Measurements from ENCODE around the gene CLEC11A. TPM values are rescaled to one million over a fixed set of nuclear protein-coding genes. Genes with fewer than 3 reads are reported as not detected.

Gene CLEC11A
- polyA plus RNA-seq, 1 experiment: 136 TPM

DNA sequence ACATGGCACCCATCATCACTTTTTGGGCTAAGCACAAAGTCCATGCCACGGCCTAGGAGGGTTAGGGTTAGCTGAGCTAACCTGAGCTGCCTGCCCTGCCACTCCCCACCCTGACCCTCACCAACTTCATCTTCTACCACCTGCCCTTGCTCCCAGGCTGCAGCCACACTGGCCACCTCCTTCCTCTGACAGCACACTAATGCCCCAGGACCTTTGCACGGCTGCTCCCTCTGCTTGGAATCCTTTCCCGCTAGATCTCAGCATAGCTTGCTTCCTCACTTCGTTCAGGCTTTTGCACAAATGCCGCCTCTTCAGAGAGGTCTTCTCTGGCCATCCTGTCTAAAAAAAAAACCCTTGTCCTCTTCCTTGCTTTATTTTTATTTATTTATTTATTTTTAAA lies 16.8 kb upstream of the CLEC11A start:
- ChIA-PET POLR2A (no interaction called here), CTCF (interaction anchor here (0.7 to 2.2 kb wide), 8 partner anchors 8 to 169 kb away, joined by 3 to 15 read pairs (median 5); partner anchors contain the start of gene CLEC11A)
- TF ChIP-seq, protein P1, sequence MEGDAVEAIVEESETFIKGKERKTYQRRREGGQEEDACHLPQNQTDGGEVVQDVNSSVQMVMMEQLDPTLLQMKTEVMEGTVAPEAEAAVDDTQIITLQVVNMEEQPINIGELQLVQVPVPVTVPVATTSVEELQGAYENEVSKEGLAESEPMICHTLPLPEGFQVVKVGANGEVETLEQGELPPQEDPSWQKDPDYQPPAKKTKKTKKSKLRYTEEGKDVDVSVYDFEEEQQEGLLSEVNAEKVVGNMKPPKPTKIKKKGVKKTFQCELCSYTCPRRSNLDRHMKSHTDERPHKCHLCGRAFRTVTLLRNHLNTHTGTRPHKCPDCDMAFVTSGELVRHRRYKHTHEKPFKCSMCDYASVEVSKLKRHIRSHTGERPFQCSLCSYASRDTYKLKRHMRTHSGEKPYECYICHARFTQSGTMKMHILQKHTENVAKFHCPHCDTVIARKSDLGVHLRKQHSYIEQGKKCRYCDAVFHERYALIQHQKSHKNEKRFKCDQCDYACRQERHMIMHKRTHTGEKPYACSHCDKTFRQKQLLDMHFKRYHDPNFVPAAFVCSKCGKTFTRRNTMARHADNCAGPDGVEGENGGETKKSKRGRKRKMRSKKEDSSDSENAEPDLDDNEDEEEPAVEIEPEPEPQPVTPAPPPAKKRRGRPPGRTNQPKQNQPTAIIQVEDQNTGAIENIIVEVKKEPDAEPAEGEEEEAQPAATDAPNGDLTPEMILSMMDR (IDR thresholded peaks at IDR 0.05; ENCODE audit: insufficient read depth, low read depth, low read length): no peak
- no peak for DNase-seq (ENCODE audit: low read depth)
- H3K27me3 ChIP-seq (ENCODE audit: control insufficient read depth, insufficient read depth, low read length): no peaks in the 10 kb centered on the region
- H3K36me3 ChIP-seq (ENCODE audit: control insufficient read depth, insufficient read depth, low read length): no peaks in the 10 kb centered on the region
- no peak overlapping the region for H3K4me3 ChIP-seq (ENCODE audit: low read depth, low read length)

DNA sequence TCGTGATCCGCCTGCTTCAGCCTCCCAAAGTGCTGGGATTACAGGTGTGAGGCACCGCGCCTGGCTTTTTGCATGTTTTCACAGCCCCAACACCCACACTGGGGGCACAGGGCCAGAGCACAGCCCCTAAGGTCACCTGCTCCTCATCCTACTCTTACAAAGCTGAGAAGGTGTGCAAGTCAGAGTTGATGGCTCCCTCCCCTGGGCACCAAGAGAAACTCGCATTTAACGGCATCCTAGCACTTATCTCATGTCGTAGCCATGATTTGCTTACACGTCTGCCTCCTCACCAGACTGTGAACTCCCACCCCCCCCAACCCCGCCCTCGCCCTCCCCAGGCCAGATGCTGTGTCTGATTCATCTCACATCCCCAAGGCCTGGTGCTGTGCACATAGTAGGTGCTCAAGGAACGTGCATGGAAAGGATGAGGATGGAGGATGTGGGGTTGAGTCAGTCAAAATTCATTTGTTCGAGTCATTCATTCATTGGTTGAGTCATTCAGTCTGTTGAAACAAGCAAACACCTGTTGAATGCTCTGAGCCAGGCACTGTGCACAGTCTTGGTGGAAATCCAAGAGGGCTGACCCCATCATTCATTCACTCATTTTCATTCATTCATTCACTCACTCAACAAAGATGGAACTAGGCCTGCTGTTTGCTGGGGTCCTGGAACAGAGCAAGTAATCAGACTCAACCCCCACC lies 14.8 kb upstream of the CLEC11A start:
- no peak for DNase-seq (ENCODE audit: low read depth)
- 0 out of 2 replicates have a peak, but pooled peaks cover 1% of the 10 kb centered on the region for H3K36me3 ChIP-seq (ENCODE audit: control insufficient read depth, insufficient read depth, low read length)
- ChIA-PET POLR2A (no interaction called here), CTCF (interaction anchor here (1.1 to 1.8 kb wide), 3 partner anchors 15 to 72 kb away, joined by 3 to 6 read pairs (median 4); partner anchors contain the start of gene CLEC11A)
- no peak overlapping the region for H3K4me3 ChIP-seq (ENCODE audit: low read depth, low read length)
- H3K27me3 ChIP-seq (ENCODE audit: control insufficient read depth, insufficient read depth, low read length): no peaks in the 10 kb centered on the region
- TF ChIP-seq, protein P1 (IDR thresholded peaks at IDR 0.05; ENCODE audit: insufficient read depth, low read depth, low read length): no peak

DNA sequence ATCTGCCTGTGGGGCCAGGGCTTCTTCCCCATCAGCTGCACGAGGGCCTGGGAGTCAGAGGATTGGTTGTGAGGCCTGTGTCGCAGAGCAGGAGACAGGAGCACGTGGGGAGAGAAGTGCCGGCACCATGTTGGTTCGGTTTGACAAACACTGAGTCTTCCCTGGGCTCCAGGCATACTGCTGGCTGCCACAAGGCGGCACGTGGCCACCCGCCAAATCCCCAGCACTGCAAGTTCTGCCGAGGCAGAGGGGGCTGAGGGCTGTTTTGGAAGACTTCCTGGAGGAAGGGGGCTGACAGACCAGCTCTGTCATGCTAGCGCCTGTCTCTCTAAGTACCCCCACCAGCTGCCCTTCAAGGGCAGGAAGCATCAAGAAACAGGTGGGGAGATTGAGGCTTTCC lies 13.1 kb upstream of the CLEC11A start:
- TF ChIP-seq, protein P1 (IDR thresholded peaks at IDR 0.05; ENCODE audit: insufficient read depth, low read depth, low read length): peak; percentile 19; the same call in 1 of the 2 replicates

DNA sequence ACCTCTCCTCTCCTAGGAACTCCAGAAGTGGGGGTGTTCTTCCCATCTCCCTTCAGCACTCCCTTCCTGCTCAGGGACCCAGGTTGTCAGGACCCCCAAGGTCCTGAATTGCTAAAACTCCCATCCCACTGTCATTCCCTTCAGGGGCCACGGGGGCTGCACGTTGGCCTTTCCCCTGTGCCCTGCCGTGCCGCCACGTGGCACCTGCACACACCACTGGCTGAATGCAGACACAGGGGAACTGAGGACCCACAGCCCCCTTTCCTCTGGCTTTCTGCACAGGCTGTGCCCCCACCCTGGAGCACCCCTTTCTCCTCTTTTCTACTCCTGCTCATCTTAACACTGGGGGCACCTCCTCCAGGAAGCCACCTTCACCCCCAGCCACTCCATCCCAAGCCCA lies 12.6 kb upstream of the CLEC11A start:
- 0 out of 2 replicates have a peak, but pooled peaks cover 1% of the 10 kb centered on the region for H3K36me3 ChIP-seq (ENCODE audit: control insufficient read depth, insufficient read depth, low read length)
- ChIA-PET CTCF (interaction anchor here (0.9 to 1.8 kb wide), 4 partner anchors 12 to 70 kb away, joined by 3 to 6 read pairs (median 4); partner anchors contain the start of gene CLEC11A), POLR2A (no interaction called here)
- no peaks in the 10 kb centered on the region for H3K27me3 ChIP-seq (ENCODE audit: control insufficient read depth, insufficient read depth, low read length)
- TF ChIP-seq, protein P1 (IDR thresholded peaks at IDR 0.05; ENCODE audit: insufficient read depth, low read depth, low read length): no peak
- no peak for DNase-seq (ENCODE audit: low read depth)
- H3K4me3 ChIP-seq (ENCODE audit: low read depth, low read length): no peak overlapping the region

More for the DNA sequence above, 13.1 kb upstream of the CLEC11A start:
- no peaks in the 10 kb centered on the region for H3K27me3 ChIP-seq (ENCODE audit: control insufficient read depth, insufficient read depth, low read length)
- DNase-seq (ENCODE audit: low read depth): no peak
- CTCF ChIA-PET: interaction anchor here (0.9 to 1.8 kb wide), 3 partner anchors 13 to 71 kb away, joined by 3 to 6 read pairs (median 5); partner anchors contain the start of gene CLEC11A
- H3K36me3 ChIP-seq (ENCODE audit: control insufficient read depth, insufficient read depth, low read length): 0 out of 2 replicates have a peak, but pooled peaks cover 1% of the 10 kb centered on the region
- POLR2A ChIA-PET: no interaction called here
- no peak overlapping the region for H3K4me3 ChIP-seq (ENCODE audit: low read depth, low read length)

DNA sequence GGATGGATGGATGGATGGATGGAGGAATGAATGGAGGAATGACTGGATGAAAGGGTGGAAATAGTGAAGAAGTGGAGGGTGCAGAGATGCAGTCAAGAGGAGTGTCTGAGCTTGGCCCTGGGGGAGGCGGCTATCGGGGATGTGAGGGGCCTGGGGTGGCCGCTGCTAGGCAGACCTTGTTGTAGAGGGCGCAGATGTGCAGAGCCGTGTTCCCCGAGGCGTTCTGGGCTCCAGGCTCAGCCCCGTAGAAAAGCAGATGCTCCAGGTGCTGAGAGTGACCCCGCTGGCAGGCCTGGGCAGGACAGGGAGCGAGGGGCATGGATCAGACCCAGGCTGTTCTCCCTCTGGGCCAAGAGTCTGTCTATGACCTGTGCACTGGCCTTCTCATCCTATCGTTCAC lies 12.0 kb upstream of the CLEC11A start:
- DNase-seq (ENCODE audit: low read depth): no peak
- POLR2A ChIA-PET: no interaction called here
- Histone ChIP-seq H3K36me3 (ENCODE audit: control insufficient read depth, insufficient read depth, low read length) (0 out of 2 replicates have a peak, but pooled peaks cover 1% of the 10 kb centered on the region), H3K4me3 (ENCODE audit: low read depth, low read length) (no peak overlapping the region), H3K27me3 (ENCODE audit: control insufficient read depth, insufficient read depth, low read length) (no peaks in the 10 kb centered on the region)
- CTCF ChIA-PET: interaction anchor here (1.4 kb wide), 1 partner anchor 14 kb away, joined by 3 read pairs; no protein-coding TSS in a partner anchor
- TF ChIP-seq, protein P1 (IDR thresholded peaks at IDR 0.05; ENCODE audit: insufficient read depth, low read depth, low read length): no peak
